Endothelial cell of umbilical vein (primary cell): ENCODE measurements around the gene RNF183. TPM values are rescaled to one million over a fixed set of nuclear protein-coding genes. Genes with fewer than 3 reads are reported as not detected.

ENCODE experiments used
- BruUV-seq: library from RNA; stranded (reverse); fragments of 400-500 nt; replicated peaks from 2 replicates; lab custom pipeline; 2021; lab: Mats Ljungman, UMichigan
- CTCF ChIA-PET: fragments of 300-600, 350-600 bp; sonication (Branson Sonifier 250); formaldehyde crosslinking; loops from one replicate; lab custom pipeline; 2021; ENCODE audit warnings: antibody characterized with exemption, inconsistent platforms; lab: Charles Lee
- POLR2A ChIA-PET: fragments of 300-600, 350-600 bp; sonication (Branson Sonifier 250); formaldehyde crosslinking; loops from one replicate; lab custom pipeline; 2021; ENCODE audit warnings: antibody characterized with exemption, inconsistent platforms; lab: Charles Lee
- DNase-seq: peaks from one replicate; pipeline ENCODE4 v3.0.0-alpha.2; 2011; ENCODE audit warnings: low read depth, low spot score
- FAIRE-seq: peaks from 2 replicates; lab custom pipeline; 2011; peaks lifted over from hg19 to GRCh38; lab: Jason Lieb, UNC
- H2AFZ ChIP-seq: 2 replicates; pipeline ENCODE4 v1.6.0; 2012; ENCODE audit warnings: low read depth, low read length, control low read depth, inconsistent platforms
- H3K27ac ChIP-seq: 2 replicates; pipeline ENCODE4 v1.5.1; 2011; ENCODE audit warnings: low read depth, mild to moderate bottlenecking, control low read depth, low read length, moderate library complexity; ENCODE audit not compliant: insufficient read depth
- H3K27me3 ChIP-seq, 2 experiments: 2 replicates each; pipeline versions ENCODE4 v1.6.0 to v1.6.1; 2011; ENCODE audit warnings: low read length in 2 of 2, mixed read lengths in 1 of 2; ENCODE audit not compliant: control insufficient read depth in 2 of 2, insufficient read depth in 2 of 2
- H3K36me3 ChIP-seq, 2 experiments: 2 replicates in 1 of 2; 3 replicates in 1 of 2; pipeline ENCODE4 v1.5.1; 2011; ENCODE audit warnings: low read length in 2 of 2, mild to moderate bottlenecking in 1 of 2, moderate library complexity in 1 of 2; ENCODE audit not compliant: control insufficient read depth in 2 of 2, insufficient read depth in 2 of 2; ENCODE audit errors: extremely low read depth in 1 of 2
- H3K4me1 ChIP-seq: 3 replicates; pipeline ENCODE4 v1.5.1; 2011; ENCODE audit warnings: mild to moderate bottlenecking, low read length; ENCODE audit not compliant: control insufficient read depth, insufficient read depth; ENCODE audit errors: extremely low read depth
- H3K4me2 ChIP-seq: 2 replicates; pipeline ENCODE4 v1.6.1; 2011; ENCODE audit warnings: low read length, control low read depth, mixed read lengths; ENCODE audit not compliant: insufficient read depth
- H3K4me3 ChIP-seq, 3 experiments: fragments of 200-600 bp in 1 of 3; sonication (generic), shearing (Covaris generic) in 1 of 3; replicated peaks in 1 of 3; 2 replicates each; pipeline ENCODE4 v1.5.1; 2011 to 2016; ENCODE audit warnings: control low read depth in 3 of 3, low read length in 3 of 3, mild to moderate bottlenecking in 2 of 3, inconsistent platforms in 1 of 3, low read depth in 1 of 3, moderate library complexity in 1 of 3; ENCODE audit not compliant: insufficient read depth in 1 of 3
- H3K79me2 ChIP-seq: 2 replicates; pipeline ENCODE4 v1.6.0; 2012; ENCODE audit warnings: low read length, inconsistent platforms; ENCODE audit not compliant: control insufficient read depth, insufficient read depth
- H3K9ac ChIP-seq: replicated peaks from 2 replicates; pipeline ENCODE3; 2011; ENCODE audit warnings: low read length, control low read depth; ENCODE audit not compliant: insufficient read depth; ENCODE audit errors: extremely low read depth
- H3K9me1 ChIP-seq: replicated peaks from 3 replicates; pipeline ENCODE4 v1.6.0; 2011; ENCODE audit warnings: mild to moderate bottlenecking, low read length; ENCODE audit not compliant: control insufficient read depth, insufficient read depth; ENCODE audit errors: extremely low read depth
- H3K9me3 ChIP-seq: replicated peaks from 2 replicates; pipeline ENCODE4 v1.5.1; 2012; ENCODE audit warnings: low read length, inconsistent platforms; ENCODE audit not compliant: control insufficient read depth, insufficient read depth
- H4K20me1 ChIP-seq: replicated peaks from 2 replicates; pipeline ENCODE3; 2011; ENCODE audit warnings: mild to moderate bottlenecking, low read length; ENCODE audit not compliant: control insufficient read depth, insufficient read depth; ENCODE audit errors: extremely low read depth
- EZH2 ChIP-seq: IDR thresholded peaks from 2 replicates; pipeline ENCODE4 v1.6.1; 2012; ENCODE audit warnings: borderline replicate concordance, low read depth, mild to moderate bottlenecking, moderate library complexity, low read length, inconsistent platforms; ENCODE audit not compliant: severe bottlenecking
- FOS ChIP-seq: IDR thresholded peaks from 2 replicates; pipeline ENCODE4 v1.6.1; 2011; ENCODE audit warnings: mild to moderate bottlenecking, low read length, moderate library complexity, borderline replicate concordance; ENCODE audit not compliant: insufficient read depth
- GATA2 ChIP-seq: IDR thresholded peaks from 2 replicates; pipeline ENCODE4 v1.7.0; 2011; ENCODE audit warnings: low read depth, mild to moderate bottlenecking, moderate library complexity, mixed read lengths, low read length; ENCODE audit not compliant: insufficient read length, insufficient read depth
- JUN ChIP-seq: IDR thresholded peaks from 2 replicates; pipeline ENCODE4 v1.6.1; 2011; ENCODE audit warnings: borderline replicate concordance, low read depth; ENCODE audit not compliant: insufficient read length, insufficient read depth
- MYC ChIP-seq: IDR thresholded peaks from one replicate; pipeline ENCODE4 v1.6.1; 2011; ENCODE audit warnings: mild to moderate bottlenecking, low read depth, low read length
- POLR2A ChIP-seq: IDR thresholded peaks from 2 replicates; pipeline ENCODE4 v1.6.1; 2012; ENCODE audit warnings: low read depth, mild to moderate bottlenecking, control low read depth, low read length
- POLR2AphosphoS5 ChIP-seq: IDR thresholded peaks from 2 replicates; pipeline ENCODE4 v1.6.1; 2012; ENCODE audit warnings: low read depth, mild to moderate bottlenecking, control low read depth, low read length, moderate library complexity; ENCODE audit not compliant: insufficient read depth
- dilution Hi-C: fragments of 300-500 bp; cut with MboI; formaldehyde crosslinking; loops from one replicate; pipeline ENCODE4 v1.15.0; 2019; ENCODE audit warnings: low sequenced_read_pairs; ENCODE audit not compliant: extremely low pct_ligation_motif_present
- intact Hi-C: fragments of 100-400 bp; cut with micrococcal nuclease; formaldehyde crosslinking; loops from one replicate; pipeline ENCODE4 v1.10.0; 2022
- polyA plus RNA-seq, 4 experiments: library from polyadenylated mRNA; depleted of rRNA in 3 of 4; stranded (reverse) in 3 of 4; unstranded in 1 of 4; fragments of >200 nt; gene quantifications; 2 replicates each; pipeline versions ENCODE4 v1.2.1 to v1.2.3, GENCODE V29; 2011 to 2012; ENCODE audit warnings: missing spikeins in 1 of 4
- total RNA-seq: library from RNA; stranded (reverse); gene quantifications from 2 replicates; pipeline ENCODE4 v1.2.3, GENCODE V29; 2021
- TF ChIP-seq, protein P1 (sequence below), 2 donors: IDR thresholded peaks; 1 replicate in 1 of 2; 2 replicates in 1 of 2; pipeline ENCODE4 v1.5.1; 2011; ENCODE audit warnings: low read length in 2 of 2, mild to moderate bottlenecking in 2 of 2, moderate library complexity in 2 of 2, control low read depth in 1 of 2, inconsistent platforms in 1 of 2, low read depth in 1 of 2; ENCODE audit not compliant: insufficient read depth in 1 of 2; ENCODE audit errors: extremely low read depth in 1 of 2
- TF ChIP-seq, protein P2 (sequence below): IDR thresholded peaks from 2 replicates; pipeline ENCODE4 v1.6.1; 2011; ENCODE audit not compliant: insufficient read depth, insufficient read length

RNF183 gene
- total and polyA plus RNA-seq, 2 donors (not counting 3 experiments of a cell fraction or from before 2014, with no cell fraction given), result not detected

DNA sequence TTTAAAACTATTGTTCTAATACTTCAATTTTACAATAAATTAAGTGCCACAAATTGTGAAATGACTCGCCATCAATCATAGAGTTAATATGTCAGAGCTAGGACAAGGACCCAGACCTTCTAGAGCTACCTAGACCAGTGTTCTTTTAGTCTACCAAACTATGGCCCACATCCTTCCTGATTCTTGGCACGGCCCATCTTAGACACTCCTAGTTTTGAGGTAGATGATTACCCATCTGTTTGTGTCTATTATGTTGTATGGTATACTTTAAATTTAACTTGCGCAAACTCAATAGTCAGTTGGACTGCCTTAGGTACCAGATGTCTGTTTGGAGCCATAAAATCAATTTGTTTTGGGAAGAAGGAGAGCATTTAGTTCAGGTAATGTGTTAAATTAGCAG lies 45.3 kb downstream of the RNF183 start:
- Histone ChIP-seq H3K9me3 (no peaks in the 10 kb centered on the region), H3K79me2 (no peaks in the 10 kb centered on the region), H3K9ac (no peak overlapping the region), H3K27ac (no peak overlapping the region), H3K4me3 (no peak overlapping the region), H3K27me3 (no peaks in the 10 kb centered on the region), H2AFZ (no peak overlapping the region), H3K36me3 (peaks cover 5 to 10% of the 10 kb centered on the region in 2 experiments), H3K9me1 (no peaks in the 10 kb centered on the region), H3K4me1 (no peaks in the 10 kb centered on the region), H3K4me2 (no peak overlapping the region), H4K20me1 (no peaks in the 10 kb centered on the region)
- CTCF ChIA-PET, result interaction anchor here (1.4 kb wide), 1 partner anchor 12 kb away, joined by 3 read pairs; no protein-coding TSS in a partner anchor
- no peak for FAIRE-seq
- intact Hi-C loops, result no loop called here
- dilution Hi-C loops, result no loop called here
- BruUV-seq, result no TSS peak
- TF ChIP-seq JUN (no peak), GATA2 (no peak), EZH2 (no peak), MYC (no peak), POLR2A (no peak), POLR2AphosphoS5 (no peak), FOS (no peak)
- TF ChIP-seq, protein P1, sequence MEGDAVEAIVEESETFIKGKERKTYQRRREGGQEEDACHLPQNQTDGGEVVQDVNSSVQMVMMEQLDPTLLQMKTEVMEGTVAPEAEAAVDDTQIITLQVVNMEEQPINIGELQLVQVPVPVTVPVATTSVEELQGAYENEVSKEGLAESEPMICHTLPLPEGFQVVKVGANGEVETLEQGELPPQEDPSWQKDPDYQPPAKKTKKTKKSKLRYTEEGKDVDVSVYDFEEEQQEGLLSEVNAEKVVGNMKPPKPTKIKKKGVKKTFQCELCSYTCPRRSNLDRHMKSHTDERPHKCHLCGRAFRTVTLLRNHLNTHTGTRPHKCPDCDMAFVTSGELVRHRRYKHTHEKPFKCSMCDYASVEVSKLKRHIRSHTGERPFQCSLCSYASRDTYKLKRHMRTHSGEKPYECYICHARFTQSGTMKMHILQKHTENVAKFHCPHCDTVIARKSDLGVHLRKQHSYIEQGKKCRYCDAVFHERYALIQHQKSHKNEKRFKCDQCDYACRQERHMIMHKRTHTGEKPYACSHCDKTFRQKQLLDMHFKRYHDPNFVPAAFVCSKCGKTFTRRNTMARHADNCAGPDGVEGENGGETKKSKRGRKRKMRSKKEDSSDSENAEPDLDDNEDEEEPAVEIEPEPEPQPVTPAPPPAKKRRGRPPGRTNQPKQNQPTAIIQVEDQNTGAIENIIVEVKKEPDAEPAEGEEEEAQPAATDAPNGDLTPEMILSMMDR (IDR thresholded peaks at IDR 0.05; ENCODE audit: extremely low read depth in 1 of 2, insufficient read depth in 1 of 2, low read depth in 1 of 2, low read length in 2 of 2), result no peak
- TF ChIP-seq, protein P2, sequence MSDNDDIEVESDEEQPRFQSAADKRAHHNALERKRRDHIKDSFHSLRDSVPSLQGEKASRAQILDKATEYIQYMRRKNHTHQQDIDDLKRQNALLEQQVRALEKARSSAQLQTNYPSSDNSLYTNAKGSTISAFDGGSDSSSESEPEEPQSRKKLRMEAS, result no peak
- POLR2A ChIA-PET, result no interaction called here
- no peak for DNase-seq
